ENCODE data around the gene DUOX2.

DNA sequence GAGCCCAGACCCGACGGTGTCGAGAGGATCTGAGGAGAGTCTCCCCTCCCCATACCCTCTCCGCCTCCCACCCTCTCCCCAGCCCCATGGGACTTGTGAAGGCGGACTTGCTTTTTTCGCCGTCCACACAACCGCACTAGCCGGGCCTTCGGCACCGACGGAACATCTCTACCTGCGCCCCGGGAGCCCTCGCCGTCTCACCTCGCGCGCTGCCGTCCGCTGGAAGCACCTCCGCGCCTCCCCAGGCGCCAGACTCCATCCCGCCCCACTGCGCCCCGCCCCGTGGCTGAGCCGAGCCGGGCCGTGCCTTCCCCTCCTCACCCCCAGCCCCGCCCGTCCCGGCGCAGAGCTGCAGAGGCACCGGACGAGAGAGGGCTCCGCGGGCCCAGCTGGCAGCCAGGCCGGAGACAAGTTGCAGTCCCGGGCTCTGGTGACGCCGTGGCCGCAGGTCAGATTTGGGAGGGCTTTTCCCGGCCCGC is 15.7 kb upstream of the DUOX2 start, which contains the start of the genes DUOX1 and DUOXA1:
- TF ChIP-seq, protein P1, sequence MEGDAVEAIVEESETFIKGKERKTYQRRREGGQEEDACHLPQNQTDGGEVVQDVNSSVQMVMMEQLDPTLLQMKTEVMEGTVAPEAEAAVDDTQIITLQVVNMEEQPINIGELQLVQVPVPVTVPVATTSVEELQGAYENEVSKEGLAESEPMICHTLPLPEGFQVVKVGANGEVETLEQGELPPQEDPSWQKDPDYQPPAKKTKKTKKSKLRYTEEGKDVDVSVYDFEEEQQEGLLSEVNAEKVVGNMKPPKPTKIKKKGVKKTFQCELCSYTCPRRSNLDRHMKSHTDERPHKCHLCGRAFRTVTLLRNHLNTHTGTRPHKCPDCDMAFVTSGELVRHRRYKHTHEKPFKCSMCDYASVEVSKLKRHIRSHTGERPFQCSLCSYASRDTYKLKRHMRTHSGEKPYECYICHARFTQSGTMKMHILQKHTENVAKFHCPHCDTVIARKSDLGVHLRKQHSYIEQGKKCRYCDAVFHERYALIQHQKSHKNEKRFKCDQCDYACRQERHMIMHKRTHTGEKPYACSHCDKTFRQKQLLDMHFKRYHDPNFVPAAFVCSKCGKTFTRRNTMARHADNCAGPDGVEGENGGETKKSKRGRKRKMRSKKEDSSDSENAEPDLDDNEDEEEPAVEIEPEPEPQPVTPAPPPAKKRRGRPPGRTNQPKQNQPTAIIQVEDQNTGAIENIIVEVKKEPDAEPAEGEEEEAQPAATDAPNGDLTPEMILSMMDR (IDR thresholded peaks at IDR 0.05), result no peak
- TF ChIP-seq EZH2 (IDR thresholded peaks at IDR 0.05; ENCODE audit: borderline replicate concordance, insufficient read depth, low read depth, low read length, poor library complexity, severe bottlenecking), result no peak

Data from B cell (primary cell).